GM19463 (cell line): ENCODE results near the gene PLN.

Experiments
- ATAC-seq: cut with Tn5 transposase; IDR thresholded peaks from one replicate; pipeline ENCODE4 v1.9.1; 2021; ENCODE audit warnings: mild to moderate bottlenecking, moderate library complexity; ENCODE audit not compliant: unreplicated experiment

PLN gene

GRCh38 chr6:118548136-118548535 is at the start of gene PLN:
PLN (plus strand) TSS chr6:118548296; CDS start chr6:118558922, 10,626 bp downstream.
- ATAC-seq, result no peak

GRCh38 chr6:118500130-118501015 is 47.7 kb upstream of the PLN start:
- no peak for ATAC-seq

- ATAC-seq, result no peak
Measured at GRCh38 chr6:118501099-118501498, 47.0 kb upstream of the PLN start.

- ATAC-seq, result no peak
Measured at GRCh38 chr6:118501765-118502164, 46.3 kb upstream of the PLN start.

GRCh38 chr6:118502169-118502568 is 45.9 kb upstream of the PLN start:
- no peak for ATAC-seq

- no peak for ATAC-seq
Measured at GRCh38 chr6:118504611-118505010, 43.5 kb upstream of the PLN start.

- no peak for ATAC-seq
Measured at GRCh38 chr6:118505656-118506055, 42.4 kb upstream of the PLN start.

DNA sequence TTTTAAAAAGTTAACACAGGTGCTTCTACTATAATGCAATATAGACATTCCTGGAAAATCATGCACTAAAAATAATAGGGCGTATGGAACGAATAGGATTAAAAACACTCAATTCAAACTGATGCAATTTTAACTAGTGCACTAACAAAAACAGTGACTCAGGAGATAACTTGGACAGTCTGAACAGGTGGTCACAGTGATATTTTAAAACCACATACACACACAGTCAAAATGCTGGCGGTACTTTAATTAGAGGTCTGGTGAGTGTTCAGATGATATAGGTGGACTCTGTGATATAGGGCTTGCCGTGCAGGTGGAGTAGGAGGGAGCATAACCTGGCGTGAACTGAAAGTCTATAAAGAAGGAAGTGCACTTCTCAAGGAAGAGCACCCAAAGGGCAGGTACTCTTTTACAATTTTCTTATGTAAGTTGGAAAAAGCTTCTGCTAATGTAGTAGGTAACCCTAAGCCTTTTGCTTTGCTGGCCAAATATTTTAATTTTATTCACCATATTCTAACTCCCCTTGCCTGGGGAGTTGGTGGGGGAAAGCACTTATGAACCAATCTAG is 41.9 kb upstream of the PLN start:
- ATAC-seq, result no peak

- ATAC-seq, result no peak
Measured at GRCh38 chr6:118507636-118508035, 40.5 kb upstream of the PLN start.

- no peak for ATAC-seq
Measured at GRCh38 chr6:118509009-118509617, 39.0 kb upstream of the PLN start.

GRCh38 chr6:118511930-118512715 is 36.0 kb upstream of the PLN start:
- ATAC-seq, result no peak

DNA sequence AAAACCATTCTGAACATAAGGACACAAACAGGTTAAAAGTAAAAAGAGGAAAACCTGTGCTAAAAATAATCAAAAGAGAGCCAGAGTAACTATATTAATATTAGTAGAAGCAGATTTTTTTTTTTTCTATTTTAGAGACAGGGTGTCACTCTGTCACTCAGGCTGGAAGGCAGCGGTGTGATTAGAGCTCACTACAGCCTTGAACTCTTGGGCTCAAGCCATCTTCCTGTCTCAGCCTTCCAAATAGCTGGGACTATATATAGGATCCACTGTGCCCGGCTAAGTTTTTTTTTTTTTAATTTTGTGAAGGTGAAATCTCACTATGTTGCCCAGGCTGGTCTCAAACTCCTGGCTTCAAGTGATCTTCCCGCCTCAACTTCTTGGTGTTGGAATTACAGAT is 33.4 kb upstream of the PLN start:
- no peak for ATAC-seq

- ATAC-seq, result no peak
Measured at GRCh38 chr6:118522422-118522821, 25.7 kb upstream of the PLN start.

GRCh38 chr6:118523216-118523615 is 24.9 kb upstream of the PLN start:
- peak; percentile 62 for ATAC-seq

DNA sequence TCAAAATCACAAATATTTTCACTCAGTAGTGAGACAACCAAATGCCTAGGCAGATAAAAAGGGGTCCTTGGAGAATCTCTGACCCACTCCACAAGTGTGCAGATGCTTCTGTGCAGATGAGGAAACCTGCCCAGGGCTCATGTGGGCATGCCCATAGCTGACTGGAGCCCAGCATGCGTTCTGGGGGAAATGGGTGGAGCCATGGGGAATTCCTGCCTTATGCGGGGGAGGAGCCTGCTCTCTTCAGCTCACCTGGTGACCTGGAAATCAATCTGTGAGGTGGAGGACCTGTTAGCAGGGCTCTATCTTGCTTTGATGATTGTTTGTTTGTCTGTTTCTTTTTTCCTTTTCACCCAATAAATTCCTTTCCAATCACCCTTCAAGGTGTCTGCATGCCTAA is 23.4 kb upstream of the PLN start:
- ATAC-seq, result no peak

DNA sequence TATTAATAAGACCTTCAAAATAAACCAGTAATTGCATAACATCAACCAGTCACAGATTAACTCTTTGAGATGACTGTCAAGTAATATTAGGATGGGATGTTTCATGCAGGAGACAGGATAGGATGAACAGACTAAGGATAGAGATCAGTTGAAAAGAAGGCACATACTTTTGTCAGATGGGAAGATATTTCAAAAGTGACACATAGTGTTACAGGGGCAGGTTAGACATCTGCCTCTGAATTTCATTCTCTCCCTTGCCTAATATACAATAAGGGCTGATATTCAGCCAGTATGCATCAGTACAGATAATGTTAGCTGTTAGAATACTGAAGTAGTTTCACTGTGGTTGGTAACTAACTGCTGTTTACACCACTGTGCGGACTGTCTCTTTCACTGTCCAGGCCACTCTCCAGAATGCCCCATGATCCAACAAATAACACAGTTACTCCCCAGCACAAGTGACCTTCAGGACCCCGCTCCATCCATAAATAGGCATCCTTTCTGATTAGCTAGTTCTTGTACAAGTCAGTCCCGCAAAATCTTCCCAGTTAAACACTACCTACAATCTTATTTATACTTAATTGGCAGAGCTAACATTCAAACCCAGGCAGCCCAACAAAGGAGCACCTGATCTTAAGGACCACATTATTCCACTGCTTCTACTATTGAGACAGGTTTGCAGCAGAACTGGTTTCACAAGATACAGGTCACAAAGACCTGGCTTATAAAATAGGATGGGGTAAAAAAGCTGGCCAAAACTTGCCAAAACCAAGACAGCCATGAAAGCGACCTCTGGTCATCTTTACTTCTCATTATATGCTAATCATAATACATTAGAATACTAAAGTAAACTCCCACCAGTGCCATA is 21.9 kb upstream of the PLN start:
- no peak for ATAC-seq

DNA sequence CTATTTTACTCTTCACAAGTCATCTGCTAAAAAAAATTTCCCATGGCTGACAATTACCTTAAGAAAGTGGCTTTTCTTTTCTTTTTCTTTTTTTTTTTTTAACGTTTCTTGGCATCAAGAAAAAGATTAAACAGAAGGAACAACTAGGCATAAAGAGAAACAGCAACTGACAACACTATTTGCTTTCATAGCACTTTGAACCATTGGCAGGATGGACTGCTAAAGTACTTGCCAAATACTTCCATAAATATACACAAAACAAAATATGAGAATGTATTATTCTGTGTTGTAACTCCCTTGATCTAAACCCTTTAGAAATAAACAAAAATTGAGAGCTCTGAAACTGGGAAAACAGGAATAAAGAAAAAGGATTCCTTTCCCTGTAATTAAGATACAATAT is 20.0 kb upstream of the PLN start:
- ATAC-seq, result no peak

- ATAC-seq, result no peak
Measured at GRCh38 chr6:118529756-118530155, 18.3 kb upstream of the PLN start.

GRCh38 chr6:118530942-118531341 is 17.2 kb upstream of the PLN start:
- no peak for ATAC-seq

DNA sequence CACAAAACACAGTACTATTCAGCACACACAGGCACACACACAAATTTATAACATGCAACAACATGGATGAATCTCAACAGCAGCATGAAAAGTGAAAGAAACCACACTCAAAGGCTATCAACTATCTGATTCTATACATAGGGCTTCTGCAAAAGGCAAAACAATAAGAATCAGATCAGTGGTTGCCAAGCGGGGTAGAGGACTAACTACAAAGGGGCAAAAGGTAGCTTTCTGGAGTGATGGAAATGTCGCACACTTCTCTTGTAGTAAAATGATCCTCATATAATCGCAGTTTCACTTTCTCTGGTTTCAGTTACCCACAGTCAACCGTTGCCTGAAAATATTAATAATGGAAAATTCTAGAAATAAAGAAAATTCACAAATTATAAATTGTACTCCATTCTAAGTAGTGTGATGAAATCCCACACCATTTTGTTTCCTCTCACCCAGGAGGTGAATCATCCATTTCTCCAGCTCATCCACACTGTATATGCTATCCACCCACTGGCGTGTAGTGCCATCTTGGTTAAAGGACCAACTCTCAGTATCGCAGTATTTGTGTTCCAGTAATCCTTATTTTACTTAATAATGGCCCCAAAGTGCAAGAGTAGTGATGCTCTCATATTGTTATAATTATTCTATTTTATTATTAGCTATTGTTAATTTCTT is 12.8 kb upstream of the PLN start:
- no peak for ATAC-seq
